Kidney glomerular epithelial cell (primary cell): ENCODE results near the gene PDE8B.
A peak's percentile ranks its signal among the peaks of the same experiment; 100 is the strongest.

Experiments
- DNase-seq: peaks from one replicate; lab custom pipeline; 2025; lab: John Stamatoyannopoulos, UW

The PDE8B gene

GRCh38 chr5:77409870-77410621, 199.6 kb downstream of the PDE8B start:
- DNase-seq, result no peak

DNA sequence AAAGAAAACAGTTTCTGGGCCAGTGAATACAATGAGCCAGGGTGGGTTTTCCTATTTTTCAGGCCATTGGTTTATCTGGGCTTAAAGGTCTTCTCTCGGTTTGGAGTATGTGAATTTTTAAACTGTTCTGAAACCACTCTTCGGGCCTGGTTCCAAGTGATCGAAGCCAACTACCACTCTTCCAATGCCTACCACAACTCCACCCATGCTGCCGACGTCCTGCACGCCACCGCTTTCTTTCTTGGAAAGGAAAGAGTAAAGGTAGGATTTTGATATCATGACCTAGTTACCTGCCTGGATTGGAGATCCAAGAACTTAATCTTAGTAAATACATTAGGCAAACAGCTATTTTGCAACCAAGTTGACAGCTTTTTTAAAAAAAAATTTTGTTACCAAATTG, 202.6 kb downstream of the PDE8B start:
- no peak for DNase-seq

- DNase-seq, result no peak
Measured at GRCh38 chr5:77418162-77418561, 207.7 kb downstream of the PDE8B start.

DNA sequence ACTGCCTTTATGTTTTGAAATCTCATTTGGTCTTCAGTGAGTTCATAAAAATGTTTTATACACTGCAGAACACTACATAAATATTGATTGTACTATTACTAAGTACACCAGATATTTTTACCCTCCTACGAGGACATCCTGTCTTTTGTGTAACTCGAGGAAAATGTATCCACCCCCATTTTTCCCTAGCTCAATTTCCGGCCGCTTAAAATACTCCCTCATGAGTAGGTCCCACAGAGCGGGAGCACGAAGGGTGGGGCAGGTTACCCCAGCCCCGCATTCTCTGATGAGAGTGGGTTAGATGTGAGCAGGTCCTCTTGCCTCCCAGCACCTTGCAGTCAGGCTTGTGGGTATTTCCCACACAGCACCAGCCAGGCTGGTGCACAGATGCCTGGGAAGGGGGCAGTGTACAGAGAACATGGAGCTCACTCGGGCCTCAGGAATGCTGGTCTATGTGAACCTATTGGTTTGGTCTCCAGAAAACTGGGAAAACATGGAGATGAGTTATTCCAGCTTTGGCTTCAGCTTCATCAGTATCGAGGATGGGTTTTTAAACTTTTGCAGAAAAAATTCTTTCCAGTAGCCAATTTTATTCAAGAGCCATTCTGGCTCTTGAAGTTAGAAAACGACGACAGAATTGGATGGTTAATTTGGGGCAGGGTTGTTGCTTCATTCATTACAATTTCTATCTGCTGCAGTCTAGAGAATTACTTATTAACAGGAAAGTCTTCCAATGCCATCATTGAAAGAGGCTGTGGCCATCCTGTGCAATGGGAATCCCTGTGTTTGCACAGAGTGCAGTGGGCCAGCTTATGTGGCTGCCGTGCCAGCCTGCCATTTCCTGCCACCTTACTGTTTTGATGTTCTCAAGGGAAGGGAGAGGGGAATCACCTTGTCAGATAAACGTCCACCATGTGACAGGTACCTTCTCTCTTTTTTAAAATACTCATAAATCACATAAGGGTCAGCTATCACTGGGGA, 208.4 kb downstream of the PDE8B start:
- DNase-seq, result no peak

GRCh38 chr5:77419644-77420582, 209.4 kb downstream of the PDE8B start:
- DNase-seq, result no peak

DNA sequence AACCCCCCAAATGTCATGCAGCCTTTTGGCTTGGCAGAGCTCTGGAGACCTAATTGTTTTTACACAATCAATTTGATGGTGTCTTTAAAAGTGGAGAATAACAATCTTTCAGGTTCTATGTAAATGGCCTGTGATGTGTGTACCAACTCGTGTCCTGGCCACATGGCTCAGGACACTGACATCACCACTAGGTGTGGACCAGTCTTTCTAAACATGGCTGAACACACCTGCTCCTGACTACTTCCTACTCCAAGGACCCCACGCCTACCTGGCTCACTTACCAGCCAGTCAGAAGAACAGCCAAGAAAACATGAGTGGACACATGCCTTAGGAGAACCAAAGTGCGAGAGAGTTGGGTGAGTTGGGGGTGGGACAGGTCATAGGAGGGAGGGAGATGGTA, 210.5 kb downstream of the PDE8B start:
- no peak for DNase-seq

- peak; percentile 22 for DNase-seq
Measured at GRCh38 chr5:77423022-77423750, 212.7 kb downstream of the PDE8B start.

GRCh38 chr5:77424921-77425320, 214.4 kb downstream of the PDE8B start:
- DNase-seq, result no peak

DNA sequence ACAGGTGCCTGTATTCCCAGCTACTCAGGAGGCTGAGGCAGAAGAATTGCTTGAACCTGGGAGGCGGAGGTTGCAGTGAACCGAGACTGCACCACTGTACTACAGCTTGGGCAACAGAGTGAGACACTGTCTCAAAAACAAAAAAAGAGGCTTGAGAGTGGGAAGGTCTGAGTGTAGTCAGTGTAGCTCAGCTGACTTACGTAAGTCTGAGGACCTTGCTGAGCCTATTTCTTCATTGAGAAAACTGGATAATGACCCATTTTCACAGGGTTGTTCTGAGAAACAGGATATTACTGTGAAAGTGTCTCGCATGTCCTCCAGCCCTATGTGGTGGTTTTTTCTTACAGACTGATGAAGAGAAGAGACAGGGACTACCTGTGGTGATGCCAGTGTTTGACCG, 214.9 kb downstream of the PDE8B start:
- no peak for DNase-seq

- no peak for DNase-seq
Measured at GRCh38 chr5:77425998-77426659, 215.6 kb downstream of the PDE8B start.

- peak; percentile 41 for DNase-seq
Measured at GRCh38 chr5:77426670-77427069, 216.2 kb downstream of the PDE8B start.

- DNase-seq, result no peak
Measured at GRCh38 chr5:77427998-77428397, 217.5 kb downstream of the PDE8B start.

GRCh38 chr5:77428526-77428925, 218.0 kb downstream of the PDE8B start:
- DNase-seq, result no peak

- DNase-seq, result no peak
Measured at GRCh38 chr5:77430726-77431125, 220.2 kb downstream of the PDE8B start.

DNA sequence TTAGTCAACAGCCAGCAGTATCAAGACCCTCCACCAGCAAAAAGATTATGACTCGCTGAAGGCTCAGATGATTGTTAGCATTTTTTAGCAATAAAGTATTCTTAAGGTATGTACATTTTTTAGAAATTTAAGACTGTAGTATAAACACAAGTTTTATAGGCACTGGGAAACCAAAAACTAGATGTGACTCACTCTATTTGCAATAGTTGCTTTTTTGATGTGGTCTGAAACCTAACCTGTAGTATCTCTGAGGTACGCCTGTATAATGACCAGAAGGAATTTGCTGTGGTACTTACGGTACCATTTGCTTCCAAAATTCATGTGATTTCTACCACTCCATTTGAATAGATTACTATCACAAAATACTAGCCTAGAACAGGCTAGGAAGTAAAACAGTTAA, 220.8 kb downstream of the PDE8B start:
- no peak for DNase-seq

DNA sequence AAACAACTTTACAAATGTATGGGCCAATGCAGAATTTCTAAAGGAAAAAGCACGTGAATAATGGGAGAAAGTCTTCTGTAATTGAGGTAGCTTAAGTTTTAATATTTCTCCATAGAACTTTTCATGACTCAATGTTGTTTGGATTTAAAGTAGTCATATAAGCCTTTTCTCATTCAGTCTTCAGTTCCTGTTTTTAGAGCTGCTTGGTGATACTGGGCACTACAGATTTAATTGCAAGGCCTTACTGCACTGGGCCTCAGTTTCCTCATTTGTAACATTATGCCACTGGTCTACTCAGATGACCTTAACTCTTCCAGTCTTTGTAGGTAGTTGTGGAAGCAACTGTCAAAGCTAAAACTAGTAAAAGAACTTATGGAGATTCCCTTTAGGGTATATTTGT, 221.2 kb downstream of the PDE8B start:
- DNase-seq, result no peak

- no peak for DNase-seq
Measured at GRCh38 chr5:77437194-77437593, 226.7 kb downstream of the PDE8B start.

GRCh38 chr5:77438071-77438470, 227.6 kb downstream of the PDE8B start:
- DNase-seq, result no peak

GRCh38 chr5:77443670-77444069, 233.2 kb downstream of the PDE8B start:
- DNase-seq, result no peak

DNA sequence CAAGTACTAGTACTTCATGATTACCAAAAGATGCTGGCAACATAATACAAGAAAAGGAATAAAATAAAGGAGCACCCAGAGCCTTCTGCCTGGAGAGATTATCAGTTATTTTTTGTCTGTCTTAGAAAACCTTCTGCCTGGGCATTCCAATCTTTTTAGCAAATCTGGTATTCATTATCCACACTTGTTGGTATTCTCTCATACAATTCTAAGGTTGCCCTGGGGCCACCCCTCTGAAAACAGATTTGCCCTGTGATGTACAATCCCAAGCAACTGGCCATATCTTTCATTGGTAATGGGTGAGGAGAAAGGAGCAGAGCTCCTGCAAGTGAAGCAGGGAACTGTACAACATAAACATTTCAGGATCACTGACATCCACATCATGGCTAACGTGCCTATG, 233.9 kb downstream of the PDE8B start:
- no peak for DNase-seq

DNA sequence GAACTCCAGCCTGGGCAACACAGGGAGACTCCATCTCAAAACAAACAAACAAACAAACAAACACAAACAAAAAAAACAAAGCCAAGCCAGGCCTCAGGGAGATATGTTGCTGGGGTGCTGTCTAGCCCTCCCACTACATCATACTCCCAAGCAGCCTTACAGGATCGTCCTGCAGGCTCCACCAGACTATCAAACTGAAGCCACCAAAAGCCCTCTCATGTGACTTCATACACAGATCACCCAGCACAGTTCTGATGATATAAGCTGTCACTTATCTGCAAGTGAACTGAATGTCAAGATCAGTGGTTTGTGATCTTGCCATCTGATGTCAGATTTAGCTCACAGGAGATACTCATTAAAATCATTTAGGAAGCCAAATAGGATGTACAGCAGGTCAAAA, 238.4 kb downstream of the PDE8B start:
- DNase-seq, result no peak
